K562 (cell line): Measurements from ENCODE around the gene NARF. TPM values are rescaled to one million over a fixed set of nuclear protein-coding genes. Genes with fewer than 3 reads are reported as not detected.

Source experiments
- CBX1 ChIP-seq: sonication (generic); IDR thresholded peaks from 2 replicates; pipeline ENCODE4 v1.6.1; 2016; ENCODE audit warnings: antibody characterized with exemption, low read depth, mild to moderate bottlenecking
- FOXK2 ChIP-seq, 2 experiments: fragments of 450-650 bp; IDR thresholded peaks in 1 of 2; conservative IDR thresholded peaks in 1 of 2; 2 replicates each; pipeline ENCODE4 v1.6.1; 2016; ENCODE audit warnings: low read depth in 2 of 2, mild to moderate bottlenecking in 1 of 2
- NR2F6 ChIP-seq: fragments of 450-650 bp; formaldehyde crosslinking; IDR thresholded peaks from 2 replicates; pipeline ENCODE4 v1.4.0; 2020; ENCODE audit warnings: mild to moderate bottlenecking
- PHB ChIP-seq: fragments of 250-450 bp; sonication (Bioruptor Pico); IDR thresholded peaks from 2 replicates; pipeline ENCODE4 v1.5.0; 2021
- SNRNP70 ChIP-seq: fragments of 200-400 bp; formaldehyde crosslinking; optimal IDR thresholded peaks from 2 replicates; pipeline ENCODE3; 2017; ENCODE audit warnings: low read depth, low read length
- SRSF1 ChIP-seq: fragments of 200-400 bp; formaldehyde crosslinking; IDR thresholded peaks from 2 replicates; pipeline ENCODE4 v1.6.1; 2017; ENCODE audit warnings: mild to moderate bottlenecking, low read depth, low read length, moderate library complexity
- ZNF12 ChIP-seq: sonication (generic); formaldehyde crosslinking; IDR thresholded peaks from 2 replicates; pipeline ENCODE4 v1.4.0; 2020; ENCODE audit warnings: mild to moderate bottlenecking, missing genetic modification reagents
- ZNF436 ChIP-seq: fragments of 250-450, 450-650 bp; sonication (Bioruptor Pico); formaldehyde crosslinking; IDR thresholded peaks from 2 replicates; pipeline ENCODE4 v1.7.0; 2020; ENCODE audit warnings: mild to moderate bottlenecking
- ZNF609 ChIP-seq: sonication (generic); formaldehyde crosslinking; IDR thresholded peaks from 2 replicates; pipeline ENCODE4 v1.8.1; 2023; ENCODE audit warnings: missing genetic modification reagents, mild to moderate bottlenecking, borderline replicate concordance
- ZNF75A ChIP-seq: fragments of 450-650 bp; formaldehyde crosslinking; IDR thresholded peaks from 2 replicates; pipeline ENCODE4 v1.4.0; 2020; ENCODE audit warnings: mild to moderate bottlenecking
- ZZZ3 ChIP-seq: fragments of 450-650 bp; IDR thresholded peaks from 2 replicates; pipeline ENCODE4 v1.6.1; 2016; ENCODE audit warnings: antibody characterized with exemption, mild to moderate bottlenecking, moderate library complexity
- polyA plus RNA-seq, 8 experiments: library from polyadenylated mRNA; depleted of rRNA in 4 of 8; stranded (reverse) in 5 of 8; unstranded in 3 of 8; fragments of >200 nt; fragmentation: Nextera tagmentation in 2 of 8; fragmentation: Illumina TruSeq in 1 of 8; extraction: Ambion mirVana in 2 of 8; extraction: Trizol in 1 of 8; gene quantifications; 2 replicates each; pipeline versions ENCODE4 v1.2.1 to v1.2.3, GENCODE V29; 2011 to 2014; ENCODE audit warnings: inconsistent platforms in 1 of 8, missing spikeins in 1 of 8
- total RNA-seq, 7 experiments: library from RNA; depleted of rRNA in 6 of 7; stranded (reverse); fragments of >200 nt in 6 of 7; fragmentation: Illumina TruSeq in 2 of 7; extraction: Trizol in 2 of 7; gene quantifications; 2 replicates each; pipeline versions ENCODE4 v1.2.1 to v1.2.3, GENCODE V29; 2011 to 2021; ENCODE audit warnings: low replicate concordance in 1 of 7
- TF ChIP-seq, protein P1 (sequence below): sonication (generic); formaldehyde crosslinking; IDR thresholded peaks from 2 replicates; pipeline ENCODE4 v1.8.0; 2022; ENCODE audit warnings: mild to moderate bottlenecking, missing genetic modification reagents
- TF ChIP-seq, protein P2 (sequence below): fragments of 450-650 bp; IDR thresholded peaks from 2 replicates; pipeline ENCODE4 v1.6.1; 2016; ENCODE audit warnings: antibody characterized with exemption
- TF ChIP-seq, protein P3 (sequence below): fragments of 250-450 bp; sonication (Bioruptor Pico); IDR thresholded peaks from 2 replicates; pipeline ENCODE4 v1.4.0; 2020; ENCODE audit warnings: mild to moderate bottlenecking, moderate library complexity

NARF gene
- total and polyA plus RNA-seq, 9 of the 15 experiments (the other 6 are each of a cell fraction or from before 2014, with no cell fraction given) = 60.4 to 423 (median 132) TPM

GRCh38 chr17:82518826-82519810 is 60.6 kb downstream of the NARF start, which contains the start of gene FOXK2 (continued):
- TF ChIP-seq ZNF609 = no peak
- no peak for TF ChIP-seq SNRNP70
- TF ChIP-seq, protein P1, sequence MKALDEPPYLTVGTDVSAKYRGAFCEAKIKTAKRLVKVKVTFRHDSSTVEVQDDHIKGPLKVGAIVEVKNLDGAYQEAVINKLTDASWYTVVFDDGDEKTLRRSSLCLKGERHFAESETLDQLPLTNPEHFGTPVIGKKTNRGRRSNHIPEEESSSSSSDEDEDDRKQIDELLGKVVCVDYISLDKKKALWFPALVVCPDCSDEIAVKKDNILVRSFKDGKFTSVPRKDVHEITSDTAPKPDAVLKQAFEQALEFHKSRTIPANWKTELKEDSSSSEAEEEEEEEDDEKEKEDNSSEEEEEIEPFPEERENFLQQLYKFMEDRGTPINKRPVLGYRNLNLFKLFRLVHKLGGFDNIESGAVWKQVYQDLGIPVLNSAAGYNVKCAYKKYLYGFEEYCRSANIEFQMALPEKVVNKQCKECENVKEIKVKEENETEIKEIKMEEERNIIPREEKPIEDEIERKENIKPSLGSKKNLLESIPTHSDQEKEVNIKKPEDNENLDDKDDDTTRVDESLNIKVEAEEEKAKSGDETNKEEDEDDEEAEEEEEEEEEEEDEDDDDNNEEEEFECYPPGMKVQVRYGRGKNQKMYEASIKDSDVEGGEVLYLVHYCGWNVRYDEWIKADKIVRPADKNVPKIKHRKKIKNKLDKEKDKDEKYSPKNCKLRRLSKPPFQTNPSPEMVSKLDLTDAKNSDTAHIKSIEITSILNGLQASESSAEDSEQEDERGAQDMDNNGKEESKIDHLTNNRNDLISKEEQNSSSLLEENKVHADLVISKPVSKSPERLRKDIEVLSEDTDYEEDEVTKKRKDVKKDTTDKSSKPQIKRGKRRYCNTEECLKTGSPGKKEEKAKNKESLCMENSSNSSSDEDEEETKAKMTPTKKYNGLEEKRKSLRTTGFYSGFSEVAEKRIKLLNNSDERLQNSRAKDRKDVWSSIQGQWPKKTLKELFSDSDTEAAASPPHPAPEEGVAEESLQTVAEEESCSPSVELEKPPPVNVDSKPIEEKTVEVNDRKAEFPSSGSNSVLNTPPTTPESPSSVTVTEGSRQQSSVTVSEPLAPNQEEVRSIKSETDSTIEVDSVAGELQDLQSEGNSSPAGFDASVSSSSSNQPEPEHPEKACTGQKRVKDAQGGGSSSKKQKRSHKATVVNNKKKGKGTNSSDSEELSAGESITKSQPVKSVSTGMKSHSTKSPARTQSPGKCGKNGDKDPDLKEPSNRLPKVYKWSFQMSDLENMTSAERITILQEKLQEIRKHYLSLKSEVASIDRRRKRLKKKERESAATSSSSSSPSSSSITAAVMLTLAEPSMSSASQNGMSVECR (CRISPR knock-in tag) = no peak; the same call in 1 of the 2 replicates
- no peak for TF ChIP-seq ZZZ3
- TF ChIP-seq CBX1 = no peak; the same call in 1 of the 2 replicates
- no peak for TF ChIP-seq ZNF12 (CRISPR knock-in tag)
- no peak for TF ChIP-seq ZNF436 (CRISPR knock-in tag)
- TF ChIP-seq PHB (CRISPR knock-in tag) = no peak
- no peak for TF ChIP-seq NR2F6 (CRISPR knock-in tag)
- TF ChIP-seq SRSF1 = no peak
- TF ChIP-seq, protein P2, sequence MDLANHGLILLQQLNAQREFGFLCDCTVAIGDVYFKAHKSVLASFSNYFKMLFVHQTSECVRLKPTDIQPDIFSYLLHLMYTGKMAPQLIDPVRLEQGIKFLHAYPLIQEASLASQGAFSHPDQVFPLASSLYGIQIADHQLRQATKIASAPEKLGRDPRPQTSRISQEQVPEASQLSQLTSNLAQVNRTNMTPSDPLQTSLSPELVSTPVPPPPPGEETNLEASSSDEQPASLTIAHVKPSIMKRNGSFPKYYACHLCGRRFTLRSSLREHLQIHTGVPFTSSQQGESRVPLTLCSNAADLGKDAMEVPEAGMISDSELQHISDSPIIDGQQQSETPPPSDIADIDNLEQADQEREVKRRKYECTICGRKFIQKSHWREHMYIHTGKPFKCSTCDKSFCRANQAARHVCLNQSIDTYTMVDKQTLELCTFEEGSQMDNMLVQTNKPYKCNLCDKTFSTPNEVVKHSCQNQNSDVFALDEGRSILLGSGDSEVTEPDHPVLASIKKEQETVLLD = peak; percentile 85
- TF ChIP-seq FOXK2 (conservative IDR thresholded peaks at IDR 0.05 in 1 of 2, IDR thresholded peaks at IDR 0.05 in 1 of 2; ENCODE audit: low read depth in 2 of 2) = peak; percentile 47 to 60; a peak in 3 of 4 replicates
- TF ChIP-seq, protein P3, sequence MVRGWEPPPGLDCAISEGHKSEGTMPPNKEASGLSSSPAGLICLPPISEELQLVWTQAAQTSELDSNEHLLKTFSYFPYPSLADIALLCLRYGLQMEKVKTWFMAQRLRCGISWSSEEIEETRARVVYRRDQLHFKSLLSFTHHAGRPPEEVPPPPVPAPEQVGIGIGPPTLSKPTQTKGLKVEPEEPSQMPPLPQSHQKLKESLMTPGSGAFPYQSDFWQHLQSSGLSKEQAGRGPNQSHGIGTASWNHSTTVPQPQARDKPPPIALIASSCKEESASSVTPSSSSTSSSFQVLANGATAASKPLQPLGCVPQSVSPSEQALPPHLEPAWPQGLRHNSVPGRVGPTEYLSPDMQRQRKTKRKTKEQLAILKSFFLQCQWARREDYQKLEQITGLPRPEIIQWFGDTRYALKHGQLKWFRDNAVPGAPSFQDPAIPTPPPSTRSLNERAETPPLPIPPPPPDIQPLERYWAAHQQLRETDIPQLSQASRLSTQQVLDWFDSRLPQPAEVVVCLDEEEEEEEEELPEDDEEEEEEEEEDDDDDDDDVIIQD (CRISPR knock-in tag) = no peak
- TF ChIP-seq ZNF75A (CRISPR knock-in tag) = no peak
